ENCODE data around the gene PTPN5.

- TF ChIP-seq CTCF (IDR thresholded peaks at IDR 0.05; ENCODE audit: low read depth, low read length, missing input control) (no peak), TAF1 (conservative IDR thresholded peaks at IDR 0.05) (no peak), RAD21 (IDR thresholded peaks at IDR 0.05) (no peak), EGR1 (IDR thresholded peaks at IDR 0.05; ENCODE audit: low read depth in 2 of 2) (no peak), ZBTB33 (IDR thresholded peaks at IDR 0.05) (no peak), MAX (IDR thresholded peaks at IDR 0.05) (no peak), YY1 (IDR thresholded peaks at IDR 0.05) (no peak), SP1 (IDR thresholded peaks at IDR 0.05) (no peak), NR2F2 (IDR thresholded peaks at IDR 0.05) (no peak), FOXA1 (IDR thresholded peaks at IDR 0.05) (no peak), JUND (IDR thresholded peaks at IDR 0.05) (no peak)
Observed at GRCh38 chr11:18834754-18835466, 43.3 kb upstream of the PTPN5 start.
